HG03135 (cell line): ENCODE data around the gene SNAP25.

Source experiments
- ATAC-seq: cut with Tn5 transposase; IDR thresholded peaks from one replicate; pipeline ENCODE4 v1.9.1; 2021; ENCODE audit warnings: mild to moderate bottlenecking, moderate library complexity; ENCODE audit not compliant: unreplicated experiment

SNAP25 gene

GRCh38 chr20:10218536-10219451 lies at the start of gene SNAP25:
Gene SNAP25 (plus strand): TSS chr20:10218830. CDS start chr20:10275492, 56,662 bp downstream.
- no peak for ATAC-seq

GRCh38 chr20:10169752-10170151 lies 48.9 kb upstream of the SNAP25 start:
- ATAC-seq: no peak

DNA sequence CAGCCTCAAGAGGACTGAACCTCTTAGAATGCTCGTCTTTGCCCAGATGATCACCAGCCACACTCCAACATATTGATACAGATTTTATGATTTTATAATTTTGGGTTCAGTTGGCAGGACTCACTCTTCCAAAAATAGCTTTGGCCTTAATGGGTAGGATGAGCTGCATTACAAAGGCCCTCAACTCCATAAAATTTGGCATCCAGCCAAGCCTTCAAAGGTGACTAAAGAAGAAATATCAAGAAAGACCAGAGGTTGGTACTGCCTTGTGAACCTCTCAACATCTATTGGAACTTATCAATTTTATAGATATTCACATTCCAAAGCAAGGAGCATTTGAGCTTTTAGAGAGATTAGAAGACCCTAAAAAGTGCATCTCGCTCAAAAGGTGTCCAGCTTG lies 48.4 kb upstream of the SNAP25 start:
- no peak for ATAC-seq

DNA sequence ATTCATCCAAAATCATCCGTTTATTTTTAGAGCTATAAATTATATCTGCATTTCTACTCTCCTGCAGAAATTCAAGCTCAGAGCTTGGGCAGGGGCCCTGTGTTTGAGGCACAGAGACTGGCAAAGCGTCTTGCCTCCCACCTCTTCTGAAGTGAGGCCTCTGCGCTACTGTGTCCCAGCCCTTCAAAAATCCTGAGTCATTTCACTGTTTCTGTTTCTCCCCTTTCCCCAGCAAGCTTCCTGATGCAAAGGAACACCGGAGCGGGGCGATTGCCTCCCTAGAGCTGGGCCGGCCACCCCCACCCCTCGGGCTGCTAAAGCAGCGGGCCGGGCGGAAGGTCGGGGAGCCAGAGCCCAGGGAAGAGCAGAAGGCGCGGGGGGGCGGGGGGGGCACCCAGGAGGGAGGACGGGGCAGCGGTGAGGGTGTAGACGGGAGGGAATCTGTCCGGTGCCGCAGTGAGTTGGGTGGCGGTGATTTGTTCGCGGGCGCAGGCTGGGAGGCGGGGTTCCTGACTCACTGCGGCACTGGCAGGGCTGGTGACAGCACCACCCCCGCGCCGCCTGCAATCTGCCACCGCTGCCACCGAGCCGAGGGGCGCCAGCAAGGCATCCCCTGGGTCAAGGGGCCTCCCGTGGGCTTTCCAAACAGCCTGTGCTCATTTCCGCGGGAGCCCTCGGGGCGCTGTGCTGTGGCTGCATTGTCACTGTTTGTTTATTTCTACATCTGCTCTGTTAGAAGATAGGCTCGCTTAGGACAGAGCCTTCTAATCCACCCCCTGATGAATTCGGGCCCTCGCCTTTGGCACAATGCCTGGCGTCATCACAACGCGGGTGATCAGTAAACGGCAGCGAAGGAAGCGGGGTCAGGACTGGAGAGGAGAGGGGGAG lies 46.5 kb upstream of the SNAP25 start:
- no peak for ATAC-seq

GRCh38 chr20:10172998-10173655 lies 45.5 kb upstream of the SNAP25 start:
- ATAC-seq: no peak

GRCh38 chr20:10174400-10174799 lies 44.2 kb upstream of the SNAP25 start:
- no peak for ATAC-seq

GRCh38 chr20:10177326-10177725 lies 41.3 kb upstream of the SNAP25 start:
- no peak for ATAC-seq

DNA sequence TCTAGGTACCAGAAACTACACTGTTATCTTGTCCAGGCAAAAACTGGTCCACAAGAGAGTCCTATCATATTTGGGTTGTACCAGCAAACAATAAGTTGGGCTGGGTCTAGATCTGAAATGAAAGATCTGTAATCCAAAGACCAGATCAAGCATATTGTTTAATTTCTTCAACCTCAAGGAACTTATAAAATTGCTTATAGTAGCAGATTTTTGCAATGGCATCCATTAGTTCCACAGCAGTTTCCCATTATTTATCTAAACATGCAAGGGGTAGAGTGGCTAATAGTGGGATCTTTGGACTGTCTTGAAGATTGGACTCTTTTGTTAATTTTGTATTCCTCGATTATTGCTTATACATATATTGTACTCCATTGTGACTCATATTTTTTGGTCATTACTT lies 40.5 kb upstream of the SNAP25 start:
- no peak for ATAC-seq

DNA sequence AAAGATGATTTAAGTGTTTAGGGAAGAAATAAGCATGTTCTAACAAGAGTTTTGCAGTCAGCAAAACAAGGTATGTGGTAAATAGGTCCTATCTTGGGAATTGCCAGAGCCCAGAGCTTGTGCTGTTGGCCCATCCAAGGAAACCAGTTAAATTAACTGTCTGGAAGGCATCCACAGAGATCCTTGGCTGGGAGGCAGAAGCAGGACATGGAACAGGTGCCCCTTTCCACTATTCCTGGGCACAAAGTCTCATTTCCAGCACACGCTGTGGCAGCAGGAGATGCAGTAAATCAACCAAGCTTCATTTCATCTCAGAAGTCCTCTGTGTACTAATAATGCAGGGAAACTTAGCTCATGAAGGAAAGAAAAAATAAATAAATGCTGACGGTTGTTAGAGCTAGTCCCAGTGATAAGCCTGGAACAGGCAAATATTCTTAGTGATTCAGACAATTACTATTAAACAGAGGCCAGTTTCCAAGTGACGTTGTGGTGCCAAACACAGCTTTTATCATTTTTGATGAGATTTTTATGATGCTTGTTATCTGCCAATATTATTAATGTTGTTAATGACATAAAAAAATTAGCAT lies 39.8 kb upstream of the SNAP25 start:
- ATAC-seq: no peak

DNA sequence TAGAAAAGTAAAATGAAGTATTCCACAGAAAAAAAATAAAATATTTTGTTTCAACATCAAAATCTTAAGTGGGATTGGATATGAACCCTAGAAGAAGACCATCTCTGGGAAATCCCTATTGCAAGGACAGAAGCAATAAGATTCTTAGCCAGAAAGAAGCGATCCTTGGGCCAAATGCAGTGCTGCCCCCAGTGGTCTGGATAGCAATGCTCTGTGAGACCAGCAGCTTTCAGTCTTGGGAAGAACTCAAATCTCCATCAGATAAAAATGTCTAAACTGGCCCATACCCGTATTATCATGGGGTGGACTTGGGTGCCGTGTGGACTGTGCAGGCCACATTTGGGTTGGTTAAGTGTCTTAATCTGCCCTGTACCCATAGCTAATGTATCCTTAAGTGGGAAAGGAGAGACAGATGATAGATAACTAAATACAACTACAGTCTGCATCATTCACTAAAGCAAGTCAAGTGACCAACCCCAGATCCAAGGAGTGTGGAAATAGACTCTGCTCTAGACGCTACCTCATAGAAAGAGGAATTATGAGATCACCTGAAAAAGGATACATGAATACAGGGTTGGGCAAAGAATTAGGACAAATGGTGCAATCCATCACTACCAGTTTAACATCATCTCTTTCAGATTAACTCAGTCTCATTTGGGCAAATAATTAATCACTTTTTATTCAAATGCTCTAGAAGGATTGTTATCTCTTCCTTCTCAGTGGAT lies 38.9 kb upstream of the SNAP25 start:
- ATAC-seq: no peak

DNA sequence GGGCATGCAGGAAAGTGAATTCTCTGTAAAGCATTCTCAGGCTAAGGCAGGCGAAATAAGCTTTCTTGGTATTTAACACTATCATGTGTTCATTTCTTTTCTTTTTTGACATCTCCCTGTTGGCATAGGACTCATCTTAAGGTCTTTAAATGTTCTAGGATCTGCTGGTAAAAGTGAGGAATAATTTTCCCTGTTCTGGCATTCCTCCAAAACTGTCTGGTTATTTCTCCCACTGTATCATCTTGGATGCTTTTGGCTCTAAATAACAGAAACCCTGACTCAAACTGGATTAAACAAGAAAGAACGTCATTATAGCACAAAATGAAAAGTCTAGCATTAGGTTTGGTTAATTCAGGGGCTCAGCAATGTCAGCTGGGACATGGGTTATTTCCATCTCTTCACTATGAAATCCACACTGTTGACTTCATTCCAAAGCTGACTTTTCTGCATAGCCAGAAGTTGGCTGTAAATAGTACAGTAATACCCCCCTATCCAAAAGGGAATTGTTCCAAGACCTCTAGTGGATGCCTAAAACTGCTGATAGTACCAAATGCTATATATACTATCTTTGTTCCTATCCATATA lies 37.9 kb upstream of the SNAP25 start:
- no peak for ATAC-seq

DNA sequence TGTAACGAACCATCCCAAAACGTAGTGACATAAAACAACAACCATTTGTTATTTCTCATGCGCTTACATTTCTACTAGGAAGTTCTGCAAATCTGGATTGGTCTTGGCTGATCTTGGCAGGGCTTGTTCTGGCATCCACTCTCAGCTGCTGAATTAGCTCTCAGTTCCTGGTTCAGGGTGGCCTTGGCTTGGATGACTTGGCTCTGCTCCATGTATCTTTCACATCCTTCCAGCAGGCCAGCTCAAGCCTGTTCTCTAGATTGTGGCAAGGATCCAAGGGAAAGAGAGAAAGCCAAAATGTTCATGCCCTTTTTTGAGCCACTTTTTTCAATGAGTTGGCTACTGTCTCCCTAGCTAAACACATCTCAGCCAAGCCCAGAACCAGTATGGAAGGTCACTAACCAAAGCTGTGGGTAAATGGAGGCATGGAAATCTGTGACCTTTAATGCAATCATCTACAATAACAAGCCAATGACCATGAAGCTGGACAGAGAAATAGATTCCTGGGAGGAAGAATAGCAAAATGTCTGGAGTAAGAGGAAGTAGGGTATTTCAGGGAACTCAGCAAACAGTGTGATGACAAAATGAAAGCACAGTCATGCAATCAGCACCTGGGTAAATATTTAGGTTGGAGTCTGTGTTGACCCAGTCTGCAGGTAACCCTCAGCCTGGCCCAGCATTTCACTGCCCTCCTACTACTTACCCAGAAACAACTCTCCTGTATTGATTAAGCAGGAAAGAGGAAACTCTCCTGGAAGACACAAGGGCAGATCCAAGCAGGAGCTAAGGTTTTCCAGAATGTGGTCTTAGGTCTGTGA lies 32.7 kb upstream of the SNAP25 start:
- no peak for ATAC-seq

GRCh38 chr20:10190456-10190855 lies 28.2 kb upstream of the SNAP25 start:
- no peak for ATAC-seq

DNA sequence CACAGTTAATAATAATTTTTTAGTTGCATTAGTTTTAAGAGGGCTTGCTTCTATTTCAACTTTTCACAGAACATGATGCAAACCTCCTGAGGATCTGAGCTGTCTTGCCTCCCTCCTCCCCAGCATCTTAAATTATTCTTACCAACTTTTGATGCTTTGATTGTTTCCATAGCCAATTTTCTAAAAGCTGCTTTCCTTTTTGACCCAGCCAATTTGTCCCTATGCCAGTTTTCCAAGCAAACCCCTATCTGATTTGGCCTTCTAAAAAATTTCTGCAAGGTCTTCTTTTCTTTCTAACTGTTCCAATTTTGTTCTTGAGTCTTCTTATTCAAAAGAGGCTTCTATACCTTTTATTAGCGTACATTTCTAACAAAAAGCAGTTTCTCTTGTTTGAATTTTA lies 26.5 kb upstream of the SNAP25 start:
- no peak for ATAC-seq

DNA sequence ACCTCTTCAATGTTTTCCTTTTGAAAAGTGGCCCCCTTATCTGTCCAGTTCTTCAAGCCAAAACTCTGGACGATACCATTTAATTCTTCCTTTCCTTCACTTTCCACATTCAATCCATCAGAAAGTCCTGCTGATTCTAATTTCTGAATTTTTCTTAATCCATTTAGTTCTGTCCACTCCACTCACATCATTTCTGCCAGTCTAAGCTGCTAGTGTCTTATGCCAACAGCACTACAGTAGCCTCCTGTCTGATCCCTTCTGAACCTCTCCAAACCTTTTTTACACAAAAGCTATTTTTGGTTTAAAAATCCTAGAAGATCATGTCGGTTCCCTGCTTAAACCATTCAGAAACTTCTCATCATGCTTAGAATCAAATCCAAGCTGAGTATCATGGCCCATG lies 24.5 kb upstream of the SNAP25 start:
- no peak for ATAC-seq

DNA sequence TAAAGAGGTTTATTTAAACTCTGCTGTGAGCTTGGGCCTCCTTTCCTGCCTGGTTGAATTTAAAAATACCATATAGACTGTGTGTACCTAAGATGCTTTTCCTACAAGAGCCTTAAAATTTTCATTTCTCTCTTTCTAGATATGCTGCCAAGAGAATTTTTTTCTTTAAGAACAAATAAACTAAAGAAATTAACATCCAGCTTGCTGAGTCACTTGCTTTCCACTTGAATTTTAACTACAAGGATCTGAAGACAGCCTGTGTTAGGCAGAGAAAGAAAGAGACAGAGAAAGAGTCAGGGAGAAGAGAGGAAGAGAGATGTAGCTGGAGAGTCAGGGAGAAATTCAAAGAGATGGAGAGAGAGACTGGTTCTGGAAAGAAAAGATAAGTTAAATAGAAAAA lies 18.3 kb upstream of the SNAP25 start:
- no peak for ATAC-seq

DNA sequence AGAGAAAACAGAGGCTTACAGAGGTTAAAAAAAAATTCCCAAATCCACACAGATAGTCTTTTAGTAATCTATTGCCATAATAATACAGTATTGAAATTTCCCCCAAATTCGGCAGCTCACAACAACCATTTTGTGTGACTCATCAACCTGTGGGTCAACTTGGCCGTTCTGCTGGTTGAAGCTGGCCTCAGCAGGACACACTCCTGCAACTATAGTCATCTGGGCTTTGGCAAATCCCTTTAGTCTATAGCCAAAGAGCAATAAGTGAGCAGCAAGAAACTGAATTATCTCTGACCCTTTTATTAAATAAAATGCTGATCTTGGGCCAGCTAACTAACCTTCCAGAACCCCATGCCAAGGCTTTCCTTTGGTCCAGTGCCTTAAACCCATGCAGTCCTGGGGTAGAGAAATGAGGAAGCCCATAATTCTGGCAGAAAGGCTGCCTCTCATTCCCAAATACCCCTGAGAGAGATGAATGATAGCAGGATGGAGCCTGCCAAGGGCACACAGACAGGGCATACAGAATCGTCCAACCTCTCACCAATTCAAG lies 17.2 kb upstream of the SNAP25 start:
- ATAC-seq: no peak

- no peak for ATAC-seq
These were observed 9.5 kb upstream of the SNAP25 start for GRCh38 chr20:10209091-10209490.

- ATAC-seq: no peak
These were observed 5.1 kb upstream of the SNAP25 start for GRCh38 chr20:10213526-10213925.
